Esophagus squamous epithelium (tissue), 5 donors: Measurements from ENCODE around the gene UBE2D1. TPM values are rescaled to one million over a fixed set of nuclear protein-coding genes. Genes with fewer than 3 reads are reported as not detected.

Experiments
- DNase-seq: peaks from one replicate; lab custom pipeline; 2025; lab: John Stamatoyannopoulos, UW
- H3K27ac ChIP-seq, 4 donors: fragments of 200-600 bp; sonication (generic); one replicate each; pipeline ENCODE4 v1.5.1; 2016 to 2019; ENCODE audit warnings: mild to moderate bottlenecking in 1 of 4
- H3K27me3 ChIP-seq, 4 donors: fragments of 200-600 bp; sonication (generic); 1 replicate in 3 of 4; 2 replicates in 1 of 4; pipeline versions ENCODE4 v1.5.1 to v1.6.0; 2017 to 2021; ENCODE audit warnings: antibody characterized with exemption in 1 of 4
- H3K36me3 ChIP-seq, 3 donors: fragments of 200-600 bp; sonication (generic); one replicate each; pipeline ENCODE4 v1.5.1; 2016 to 2019
- H3K4me1 ChIP-seq, 3 donors: fragments of 200-600 bp; sonication (generic); one replicate each; pipeline ENCODE4 v1.5.1; 2017 to 2019
- H3K4me3 ChIP-seq, 4 donors: fragments of 200-600 bp; sonication (generic); 1 replicate in 3 of 4; 2 replicates in 1 of 4; pipeline ENCODE4 v1.5.1; 2016 to 2019; ENCODE audit warnings: mild to moderate bottlenecking in 2 of 4, moderate library complexity in 1 of 4
- H3K9me3 ChIP-seq, 3 donors: fragments of 200-600 bp; sonication (generic); one replicate each; pipeline ENCODE4 v1.5.1; 2016 to 2019
- POLR2A ChIP-seq, 4 donors: fragments of 450-650 bp; IDR thresholded peaks; one replicate each; pipeline ENCODE4 v1.6.1; 2017; ENCODE audit warnings: antibody characterized with exemption in 4 of 4, mild to moderate bottlenecking in 4 of 4, moderate library complexity in 3 of 4
- WGBS, 2 donors: methylation state at CpG; one replicate each; pipeline ENCODE4 v1.1.5; 2018; 5-methylcytosine and 5-hydroxymethylcytosine counted together
- intact Hi-C: fragments of 100-400 bp; cut with DNase I; formaldehyde crosslinking; loops from one replicate; pipeline ENCODE4 v1.15.0; 2022
- total RNA-seq, 4 donors: library from RNA; depleted of rRNA; stranded (reverse); fragments of >200 nt; gene quantifications; one replicate each; pipeline ENCODE4 v1.1.0, GENCODE V29; 2016
- TF ChIP-seq, protein P1 (sequence below), 6 experiments: fragments of 450-650 bp in 4 of 6; fragments of 200-600 bp in 2 of 6; sonication (generic) in 2 of 6; IDR thresholded peaks; one replicate each; pipeline ENCODE4 v1.5.1; 2016 to 2019; ENCODE audit warnings: antibody characterized with exemption in 6 of 6, mild to moderate bottlenecking in 4 of 6, moderate library complexity in 4 of 6
- donor health status: DM: yes; HTN: yes; CAD: no.

The UBE2D1 gene
- total RNA-seq, 4 donors from 2014 or later: 12.2 to 14.9 (median 13.9) TPM

DNA sequence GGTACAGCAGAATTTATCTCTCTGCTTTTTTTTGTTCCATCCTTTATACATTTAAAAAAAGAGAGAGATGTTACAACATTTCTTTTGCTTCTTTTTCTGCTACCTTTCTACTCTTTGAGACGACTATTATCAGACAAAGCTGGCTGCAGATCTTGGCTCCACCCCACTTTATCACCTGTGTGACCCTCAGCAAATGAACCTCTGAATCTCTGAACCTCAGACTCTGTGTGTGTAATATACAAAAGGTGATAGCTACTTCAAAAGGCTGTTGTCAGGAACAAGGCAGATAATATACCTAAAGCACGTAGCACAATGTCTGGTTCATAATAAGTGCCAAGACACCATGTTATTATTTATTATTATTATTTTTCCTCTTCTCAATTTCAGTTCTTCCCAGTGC, 32.6 kb upstream of the UBE2D1 start:
- Histone ChIP-seq H3K27me3 (peaks cover 0 to 35% (median 0%) of the 10 kb centered on the region in 4 donors), H3K4me1 (no peaks in the 10 kb centered on the region), H3K27ac (no peak overlapping the region), H3K4me3 (no peak overlapping the region), H3K36me3 (no peaks in the 10 kb centered on the region), H3K9me3 (no peaks in the 10 kb centered on the region)
- WGBS, 2 donors: 52% methylated on average over 2 of the region's 2 CpGs
- no peak for DNase-seq
- TF ChIP-seq, protein P1, sequence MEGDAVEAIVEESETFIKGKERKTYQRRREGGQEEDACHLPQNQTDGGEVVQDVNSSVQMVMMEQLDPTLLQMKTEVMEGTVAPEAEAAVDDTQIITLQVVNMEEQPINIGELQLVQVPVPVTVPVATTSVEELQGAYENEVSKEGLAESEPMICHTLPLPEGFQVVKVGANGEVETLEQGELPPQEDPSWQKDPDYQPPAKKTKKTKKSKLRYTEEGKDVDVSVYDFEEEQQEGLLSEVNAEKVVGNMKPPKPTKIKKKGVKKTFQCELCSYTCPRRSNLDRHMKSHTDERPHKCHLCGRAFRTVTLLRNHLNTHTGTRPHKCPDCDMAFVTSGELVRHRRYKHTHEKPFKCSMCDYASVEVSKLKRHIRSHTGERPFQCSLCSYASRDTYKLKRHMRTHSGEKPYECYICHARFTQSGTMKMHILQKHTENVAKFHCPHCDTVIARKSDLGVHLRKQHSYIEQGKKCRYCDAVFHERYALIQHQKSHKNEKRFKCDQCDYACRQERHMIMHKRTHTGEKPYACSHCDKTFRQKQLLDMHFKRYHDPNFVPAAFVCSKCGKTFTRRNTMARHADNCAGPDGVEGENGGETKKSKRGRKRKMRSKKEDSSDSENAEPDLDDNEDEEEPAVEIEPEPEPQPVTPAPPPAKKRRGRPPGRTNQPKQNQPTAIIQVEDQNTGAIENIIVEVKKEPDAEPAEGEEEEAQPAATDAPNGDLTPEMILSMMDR (IDR thresholded peaks at IDR 0.05): no peak
- TF ChIP-seq POLR2A (IDR thresholded peaks at IDR 0.05): no peak
- intact Hi-C loops: no loop called here

DNA sequence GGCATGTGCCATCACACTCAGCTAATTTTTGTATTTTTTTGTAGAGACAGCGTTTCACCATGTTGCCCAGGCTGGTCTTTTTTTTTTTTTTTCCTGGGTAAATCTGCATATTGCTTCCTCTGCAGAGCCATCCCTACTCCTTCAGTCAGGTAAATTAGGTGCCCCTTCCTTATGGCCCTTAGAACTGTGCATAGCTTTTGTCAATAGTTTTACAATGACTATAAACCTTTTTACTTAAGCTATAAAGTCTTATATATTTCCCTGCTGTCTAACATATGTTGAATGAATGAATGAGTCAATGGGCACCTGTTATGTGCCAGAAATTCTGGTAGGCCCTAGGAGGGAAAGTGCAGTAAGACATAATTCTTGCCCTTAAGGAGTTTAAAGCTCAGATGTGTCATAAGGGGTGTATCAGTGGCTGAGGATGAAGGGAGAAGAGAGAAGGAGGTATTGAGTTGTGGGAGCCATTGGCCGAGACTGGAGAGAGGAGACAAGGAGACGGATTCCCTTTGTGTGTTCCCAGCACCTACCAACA, 30.6 kb upstream of the UBE2D1 start:
- intact Hi-C loops: no loop called here
- Histone ChIP-seq H3K27ac (no peak overlapping the region), H3K36me3 (no peaks in the 10 kb centered on the region), H3K4me3 (no peak overlapping the region), H3K4me1 (no peaks in the 10 kb centered on the region), H3K27me3 (peaks cover 0 to 35% (median 0%) of the 10 kb centered on the region in 4 donors), H3K9me3 (no peaks in the 10 kb centered on the region)
- WGBS, 2 donors: 84 to 92% methylated on average over 3 of the region's 3 CpGs
- no peak for DNase-seq
- TF ChIP-seq POLR2A (IDR thresholded peaks at IDR 0.05): no peak
- TF ChIP-seq, protein P1 (IDR thresholded peaks at IDR 0.05): no peak

DNA sequence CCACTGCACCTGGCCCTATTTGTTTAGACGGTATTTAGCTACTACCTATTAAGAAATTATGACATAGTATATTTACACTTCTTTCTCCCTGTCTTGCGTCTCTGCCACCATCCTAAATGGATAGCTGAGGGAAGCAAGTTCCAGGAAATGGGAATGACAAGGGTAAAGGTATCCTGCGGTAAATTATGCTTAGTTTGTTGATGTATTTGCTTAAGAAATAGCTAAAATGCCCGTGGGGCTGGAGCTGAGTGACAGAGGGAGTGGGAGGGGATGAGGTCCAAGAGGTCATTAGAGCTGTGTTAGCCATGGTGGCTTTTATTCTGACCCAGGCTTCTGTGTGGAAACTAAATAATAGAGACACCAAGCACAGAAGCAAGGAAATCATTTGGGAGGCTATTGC, 29.0 kb upstream of the UBE2D1 start:
- intact Hi-C loops: no loop called here
- H3K27ac ChIP-seq: no peak overlapping the region
- TF ChIP-seq, protein P1 (IDR thresholded peaks at IDR 0.05): no peak
- TF ChIP-seq POLR2A (IDR thresholded peaks at IDR 0.05): no peak
- H3K4me3 ChIP-seq: no peak overlapping the region
- no peak for DNase-seq
- no peaks in the 10 kb centered on the region for H3K36me3 ChIP-seq
- WGBS, 2 donors: 45 to 48% methylated on average over 4 of the region's 4 CpGs
- H3K9me3 ChIP-seq: no peaks in the 10 kb centered on the region
- H3K27me3 ChIP-seq: peaks cover 0 to 35% (median 0%) of the 10 kb centered on the region in 4 donors
- no peaks in the 10 kb centered on the region for H3K4me1 ChIP-seq

DNA sequence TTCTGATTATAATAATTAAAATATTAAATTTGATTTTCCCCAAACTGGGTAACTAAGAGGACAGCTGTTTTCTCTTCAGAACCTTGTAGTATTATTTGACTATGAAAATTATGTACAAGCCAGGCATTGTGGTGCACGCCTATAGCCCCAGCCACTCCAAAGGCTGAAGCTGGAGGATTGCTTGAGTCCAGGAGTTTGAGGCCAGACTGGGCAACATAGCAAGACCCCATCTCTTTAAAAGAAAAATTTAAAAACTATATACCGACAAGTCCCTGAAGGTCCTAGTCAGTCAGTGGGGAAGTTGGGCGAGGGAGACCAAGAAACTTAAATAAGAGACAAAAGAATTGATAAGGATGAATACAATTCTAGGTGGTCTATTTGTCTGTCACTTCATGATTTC, 27.1 kb upstream of the UBE2D1 start:
- Histone ChIP-seq H3K27me3 (peaks cover 0 to 30% (median 0%) of the 10 kb centered on the region in 4 donors), H3K9me3 (no peaks in the 10 kb centered on the region), H3K27ac (no peak overlapping the region), H3K4me3 (no peak overlapping the region), H3K4me1 (no peaks in the 10 kb centered on the region), H3K36me3 (no peaks in the 10 kb centered on the region)
- intact Hi-C loops: no loop called here
- WGBS, 2 donors: 80 to 87% methylated on average over 3 of the region's 3 CpGs
- TF ChIP-seq, protein P1 (IDR thresholded peaks at IDR 0.05): no peak
- TF ChIP-seq POLR2A (IDR thresholded peaks at IDR 0.05): no peak
- DNase-seq: no peak

DNA sequence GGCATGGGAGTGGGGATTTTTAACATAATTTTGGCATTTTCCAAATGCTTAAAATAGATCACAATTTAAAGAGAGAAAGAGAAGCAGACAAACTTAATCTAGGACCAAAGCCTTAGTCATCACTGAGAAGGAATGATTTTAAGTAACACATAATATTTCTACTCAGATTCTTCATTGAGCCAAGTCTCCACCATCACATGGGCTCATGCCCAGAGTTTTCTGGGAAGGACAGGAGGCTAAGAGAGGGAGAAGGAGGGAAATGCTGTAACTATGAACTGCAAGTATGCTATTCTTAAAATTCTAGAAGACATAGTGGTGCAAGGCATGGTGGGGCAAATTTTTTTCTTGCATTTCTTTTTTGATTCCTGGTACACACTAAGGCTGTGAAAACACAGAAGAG, 23.8 kb upstream of the UBE2D1 start:
- intact Hi-C loops: no loop called here
- Histone ChIP-seq H3K4me3 (no peak overlapping the region), H3K27me3 (peaks cover 0 to 7% (median 0%) of the 10 kb centered on the region in 4 donors), H3K4me1 (no peaks in the 10 kb centered on the region), H3K27ac (no peak overlapping the region), H3K36me3 (no peaks in the 10 kb centered on the region), H3K9me3 (no peaks in the 10 kb centered on the region)
- no peak for DNase-seq
- no peak for TF ChIP-seq POLR2A (IDR thresholded peaks at IDR 0.05)
- TF ChIP-seq, protein P1 (IDR thresholded peaks at IDR 0.05): no peak
